ENCODE data around the gene SLC25A19.

Gene SLC25A19

DNA sequence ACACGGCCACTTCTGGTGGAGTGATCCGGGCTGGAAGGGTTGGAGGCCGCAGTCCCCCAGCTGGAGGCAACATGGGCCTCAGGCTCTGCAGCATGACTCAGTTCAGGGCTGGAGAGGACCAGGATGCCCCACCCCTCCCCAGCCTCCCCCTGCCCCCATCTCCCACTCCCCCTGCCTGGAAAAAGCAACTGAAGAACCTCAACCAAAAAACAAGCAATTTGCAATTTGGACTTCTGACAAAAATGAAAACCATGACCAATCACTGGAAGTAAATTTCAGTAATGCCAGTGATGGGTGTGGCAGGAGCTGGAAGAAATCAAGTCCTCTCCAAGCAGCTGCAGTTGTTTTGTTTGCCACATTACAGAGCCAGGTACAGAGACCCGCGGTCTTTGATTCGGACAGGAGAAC is 11.6 kb downstream of the SLC25A19 start:
- no peak for TF ChIP-seq SIN3A (IDR thresholded peaks at IDR 0.05; ENCODE audit: borderline replicate concordance, insufficient read depth, low read length)
- TF ChIP-seq POLR2AphosphoS5 (IDR thresholded peaks at IDR 0.05; ENCODE audit: low read depth, low read length): no peak
- no peak for TF ChIP-seq FOXP2 (optimal IDR thresholded peaks at IDR 0.05; ENCODE audit: borderline replicate concordance, extremely low read depth, extremely low read length, insufficient read depth)
- no peak for TF ChIP-seq TAF1 (IDR thresholded peaks at IDR 0.05; ENCODE audit: borderline replicate concordance, insufficient read depth, low read length)
- no peak for TF ChIP-seq REST (IDR thresholded peaks at IDR 0.05; ENCODE audit: insufficient read depth in 1 of 2, low read depth in 2 of 2, low read length in 2 of 2)

DNA sequence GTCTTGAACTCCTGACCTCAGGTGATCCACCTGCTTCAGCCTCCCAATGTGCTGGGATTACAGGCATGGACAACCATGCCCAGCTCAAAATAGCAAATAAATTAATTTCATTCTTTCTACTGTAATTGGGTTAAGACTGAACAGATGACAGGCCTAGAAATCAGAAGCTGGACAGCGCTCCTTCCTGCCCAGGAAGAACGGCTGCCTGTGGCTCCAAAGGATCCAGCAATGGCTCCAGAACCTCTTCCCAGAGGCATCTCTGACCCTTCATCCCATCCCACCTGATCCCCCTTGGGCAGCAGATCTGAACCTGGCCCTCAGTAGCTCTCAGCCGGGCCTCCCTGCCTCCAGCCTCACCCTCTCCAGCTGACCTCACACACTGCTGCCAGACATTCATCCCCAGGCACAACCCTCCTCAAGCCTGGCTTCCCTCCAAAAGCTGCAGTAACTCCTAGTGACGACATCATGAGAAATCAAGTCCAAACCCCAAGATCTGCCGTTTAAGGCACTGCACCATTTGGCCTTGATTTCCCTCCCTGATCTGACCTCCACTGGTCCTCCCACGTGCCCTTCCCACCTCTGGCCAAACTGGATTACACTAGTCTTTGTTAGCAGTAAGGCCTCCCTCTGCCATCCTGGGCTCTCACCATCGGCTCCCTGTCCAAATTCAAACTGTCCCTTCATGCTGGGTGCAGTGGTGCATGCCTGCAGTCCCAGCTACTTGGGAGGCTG is 15.1 kb downstream of the SLC25A19 start:
- no peak for TF ChIP-seq SIN3A (IDR thresholded peaks at IDR 0.05; ENCODE audit: borderline replicate concordance, insufficient read depth, low read length)
- peak; percentile 82 to 89 for TF ChIP-seq REST (IDR thresholded peaks at IDR 0.05; ENCODE audit: insufficient read depth in 1 of 2, low read depth in 2 of 2, low read length in 2 of 2)

GRCh38 chr17:75272848-75273184 is 16.4 kb downstream of the SLC25A19 start:
- TF ChIP-seq REST (IDR thresholded peaks at IDR 0.05; ENCODE audit: insufficient read depth in 1 of 2, low read depth in 2 of 2, low read length in 2 of 2): no peak
- no peak for TF ChIP-seq POLR2AphosphoS5 (IDR thresholded peaks at IDR 0.05; ENCODE audit: low read depth, low read length)
- no peak for TF ChIP-seq FOXP2 (optimal IDR thresholded peaks at IDR 0.05; ENCODE audit: borderline replicate concordance, extremely low read depth, extremely low read length, insufficient read depth)
- no peak for TF ChIP-seq SIN3A (IDR thresholded peaks at IDR 0.05; ENCODE audit: borderline replicate concordance, insufficient read depth, low read length)
- no peak for TF ChIP-seq TAF1 (IDR thresholded peaks at IDR 0.05; ENCODE audit: borderline replicate concordance, insufficient read depth, low read length)

- TF ChIP-seq POLR2AphosphoS5 (IDR thresholded peaks at IDR 0.05; ENCODE audit: low read depth, low read length) (no peak; the same call in 1 of the 2 replicates), TAF1 (IDR thresholded peaks at IDR 0.05; ENCODE audit: borderline replicate concordance, insufficient read depth, low read length) (no peak), SIN3A (IDR thresholded peaks at IDR 0.05; ENCODE audit: borderline replicate concordance, insufficient read depth, low read length) (no peak), REST (IDR thresholded peaks at IDR 0.05; ENCODE audit: insufficient read depth in 1 of 2, low read depth in 2 of 2, low read length in 2 of 2) (no peak), FOXP2 (optimal IDR thresholded peaks at IDR 0.05; ENCODE audit: borderline replicate concordance, extremely low read depth, extremely low read length, insufficient read depth) (no peak)
Measured at GRCh38 chr17:75271955-75272847, 17.0 kb downstream of the SLC25A19 start.

Measured in PFSK-1 (cell line).